NCI-H2107 treated with DMSO at 0.1 percent for 48 hours (cell line): Measurements from ENCODE around the gene TMEM134.
"Not testable (repeated sequence)": the region's sequence is repeated elsewhere in the genome, so short reads cannot be mapped to it uniquely, and the experiment has no call there.

Experiments
- DNase-seq: peaks from one replicate; lab custom pipeline; 2025; ENCODE audit not compliant: unreplicated experiment; lab: John Stamatoyannopoulos, UW

The TMEM134 gene

GRCh38 chr11:67428052-67429001, 40.7 kb downstream of the TMEM134 start, which contains the start of gene RPS6KB2:
Gene RPS6KB2, plus strand, starts transcription at chr11:67428494. Its CDS starts 52 bp downstream, at chr11:67428546.
- DNase-seq, result peak; percentile 89

DNA sequence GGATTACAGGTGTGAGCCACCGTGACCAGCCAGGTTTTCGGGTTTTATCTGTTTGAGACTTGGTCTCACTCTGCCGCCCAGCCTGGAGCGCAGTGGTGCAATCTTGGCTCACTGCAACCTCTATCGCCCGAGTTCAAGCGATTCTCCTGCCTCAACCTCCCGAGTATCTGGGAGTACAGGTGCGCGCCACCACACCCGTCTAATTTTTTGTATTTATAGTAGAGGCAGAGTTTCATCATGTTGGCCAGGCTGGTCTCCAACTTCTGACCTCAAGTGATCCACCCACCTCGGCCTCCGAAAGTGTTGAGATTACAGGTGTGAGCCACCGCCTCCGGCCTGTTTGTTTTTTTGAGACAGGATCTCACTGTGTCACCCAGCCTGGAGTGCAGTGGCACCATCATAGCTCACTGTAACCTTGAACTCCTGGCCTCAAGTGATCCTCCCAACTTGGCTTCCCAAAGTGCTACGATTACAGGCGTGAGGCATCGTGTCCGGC, 41.6 kb downstream of the TMEM134 start:
- not testable (repeated sequence) for DNase-seq

DNA sequence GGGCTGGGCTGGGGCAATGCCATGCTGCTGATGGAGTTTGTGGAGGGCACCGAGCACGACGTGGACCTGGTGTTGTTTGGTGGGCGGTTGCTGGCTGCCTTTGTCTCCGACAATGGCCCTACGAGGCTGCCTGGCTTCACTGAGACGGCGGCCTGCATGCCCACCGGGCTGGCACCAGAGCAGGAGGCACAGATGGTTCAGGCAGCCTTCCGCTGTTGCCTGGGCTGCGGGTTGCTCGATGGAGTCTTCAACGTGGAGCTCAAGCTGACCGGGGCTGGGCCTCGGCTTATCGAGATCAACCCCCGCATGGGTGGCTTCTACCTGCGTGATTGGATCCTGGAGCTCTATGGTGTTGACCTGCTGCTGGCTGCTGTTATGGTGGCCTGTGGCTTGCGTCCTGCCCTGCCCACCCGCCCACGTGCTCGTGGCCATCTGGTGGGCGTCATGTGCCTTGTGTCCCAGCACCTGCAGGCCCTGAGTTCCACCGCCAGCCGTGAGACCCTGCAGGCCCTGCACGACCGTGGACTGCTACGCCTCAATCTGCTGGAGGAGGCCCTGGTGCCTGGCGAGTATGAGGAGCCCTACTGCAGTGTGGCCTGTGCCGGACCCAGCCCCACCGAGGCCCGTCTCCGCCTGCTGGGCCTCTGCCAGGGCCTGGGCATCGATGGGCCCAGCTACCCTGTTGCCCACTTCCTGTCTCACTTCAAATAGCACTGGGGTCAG, 45.0 kb downstream of the TMEM134 start:
- DNase-seq, result no peak

DNA sequence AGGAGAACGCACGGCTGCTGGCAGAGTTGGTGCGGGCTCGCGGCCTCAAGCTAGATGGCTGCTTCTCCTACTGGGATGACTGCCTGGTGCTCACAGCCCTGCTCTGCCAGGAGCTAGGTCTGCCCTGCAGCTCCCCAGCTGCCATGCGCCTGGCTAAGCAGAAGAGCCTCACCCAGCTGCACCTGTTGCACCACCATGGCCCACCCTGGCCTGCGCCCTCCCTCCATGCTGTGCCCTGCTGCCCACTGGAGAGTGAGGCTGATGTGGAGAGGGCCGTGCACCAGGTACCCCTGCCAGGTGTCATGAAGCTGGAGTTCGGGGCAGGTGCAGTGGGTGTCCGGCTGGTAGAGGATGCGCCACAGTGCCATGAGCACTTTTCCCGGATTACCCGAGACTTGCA, 45.6 kb downstream of the TMEM134 start:
- DNase-seq, result no peak

DNA sequence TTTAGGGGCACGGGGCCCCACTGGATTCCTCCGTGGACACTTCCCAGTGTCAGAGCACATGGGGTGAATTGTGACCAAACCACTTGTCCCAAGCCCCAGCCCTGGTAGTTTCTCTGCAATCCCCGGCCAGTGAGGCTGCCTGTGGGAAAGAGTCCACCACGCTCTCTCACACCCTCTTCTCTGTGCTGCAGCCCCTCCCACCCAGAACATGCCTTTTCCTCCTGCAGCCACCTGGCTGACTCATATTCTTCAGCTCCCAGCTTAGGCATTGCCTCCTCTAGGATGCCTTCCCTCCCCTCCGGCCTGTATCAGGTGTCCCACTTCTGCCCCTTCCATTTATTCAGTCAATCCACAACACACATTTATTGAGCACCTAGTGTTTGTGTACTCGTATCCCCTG, 46.2 kb downstream of the TMEM134 start:
- no peak for DNase-seq

DNA sequence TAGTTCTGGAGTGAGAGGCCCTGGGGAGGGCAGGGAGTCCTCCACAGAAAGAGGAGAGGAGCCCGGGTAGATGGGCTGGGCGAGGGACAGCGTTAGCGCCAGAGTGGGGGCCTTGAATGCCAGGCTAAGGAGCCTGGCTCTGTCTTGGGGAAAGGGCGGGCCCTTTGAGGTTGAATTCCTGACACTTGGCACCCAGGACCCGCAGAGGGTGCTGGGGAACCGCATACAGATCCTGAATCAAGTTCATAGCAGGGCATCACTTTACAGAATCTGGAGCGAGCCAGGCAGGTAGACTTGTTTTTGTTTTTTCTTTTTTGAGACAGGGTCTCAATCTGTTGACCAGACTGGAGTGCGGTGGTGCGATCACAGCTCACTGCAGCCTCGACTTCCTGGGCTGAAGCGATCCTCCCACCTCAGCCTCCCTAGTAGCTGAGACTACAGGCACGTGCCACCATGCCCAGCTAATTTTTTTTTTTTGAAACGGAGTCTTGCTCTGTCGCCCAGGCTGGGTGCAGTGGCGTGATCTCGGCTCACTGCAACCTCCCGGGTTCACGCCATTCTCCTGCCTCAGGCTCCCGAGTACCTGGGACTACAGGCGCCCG, 47.5 kb downstream of the TMEM134 start:
- DNase-seq, result no peak

- DNase-seq, result peak; percentile 63
Observed at GRCh38 chr11:67420646-67421429, 48.2 kb downstream of the TMEM134 start.

DNA sequence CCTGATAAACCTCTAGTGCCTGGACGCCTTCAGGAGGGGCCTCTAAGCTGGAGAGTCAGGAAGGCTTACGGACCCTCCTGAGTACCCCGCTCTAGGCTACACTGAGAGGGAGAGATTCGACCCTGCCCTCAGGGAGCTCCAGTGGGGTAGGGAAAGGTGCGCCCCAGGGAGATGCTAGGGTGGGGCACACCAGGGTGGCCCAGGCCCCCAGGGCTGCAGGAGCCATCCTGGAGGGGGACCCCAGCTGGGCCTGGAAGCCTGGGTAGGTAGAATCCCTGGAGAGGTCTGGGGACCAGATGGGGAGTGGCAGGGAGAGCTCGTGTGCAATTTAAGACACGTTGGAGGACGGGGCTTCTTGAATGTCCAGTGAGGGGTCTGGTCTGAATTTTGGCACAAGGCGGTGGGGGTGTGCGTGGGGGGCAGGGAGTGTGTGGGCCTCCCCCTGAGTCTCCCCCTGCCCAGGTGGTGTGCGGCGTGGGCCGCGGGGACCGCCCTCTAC, 48.9 kb downstream of the TMEM134 start:
- no peak for DNase-seq

GRCh38 chr11:67419325-67420049, 49.6 kb downstream of the TMEM134 start:
- DNase-seq, result no peak

DNA sequence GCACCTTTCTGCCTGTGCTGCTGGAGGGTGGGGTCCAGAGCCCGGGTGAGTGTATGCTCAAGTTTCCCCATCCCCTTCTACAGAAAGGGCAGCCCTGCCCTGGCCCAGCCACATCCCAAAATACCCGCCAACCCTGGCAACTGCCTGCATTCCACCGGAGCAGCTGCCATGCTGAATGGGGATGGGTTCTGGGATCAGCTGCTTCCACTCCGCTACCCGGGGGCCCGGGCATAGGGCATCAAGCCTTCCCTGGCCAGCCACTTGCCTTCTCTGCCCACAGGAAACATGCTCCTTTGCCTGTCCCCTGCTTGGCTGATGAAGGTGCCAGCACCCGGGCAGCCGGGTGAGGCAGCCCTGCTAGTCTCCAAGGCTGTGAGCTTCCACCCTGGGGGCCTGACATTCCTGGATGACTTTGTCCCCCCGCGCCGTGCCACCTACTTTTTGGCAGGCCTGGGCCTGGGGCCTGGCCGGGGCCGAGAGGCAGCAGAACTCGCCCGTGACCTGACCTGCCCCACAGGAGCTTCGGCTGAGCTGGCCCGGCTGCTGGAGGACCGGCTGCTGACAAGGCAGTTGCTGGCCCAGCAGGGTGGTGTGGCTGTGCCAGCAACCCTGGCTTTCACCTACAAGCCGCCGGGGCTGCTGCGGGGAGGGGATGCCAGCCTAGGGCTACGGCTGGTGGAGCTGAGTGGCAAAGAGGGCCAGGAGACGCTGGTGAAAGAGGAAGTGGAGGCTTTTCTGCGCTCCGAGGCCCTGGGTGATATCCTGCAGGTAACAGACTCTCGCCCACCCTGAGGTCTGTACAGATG, 50.4 kb downstream of the TMEM134 start:
- DNase-seq, result no peak

DNA sequence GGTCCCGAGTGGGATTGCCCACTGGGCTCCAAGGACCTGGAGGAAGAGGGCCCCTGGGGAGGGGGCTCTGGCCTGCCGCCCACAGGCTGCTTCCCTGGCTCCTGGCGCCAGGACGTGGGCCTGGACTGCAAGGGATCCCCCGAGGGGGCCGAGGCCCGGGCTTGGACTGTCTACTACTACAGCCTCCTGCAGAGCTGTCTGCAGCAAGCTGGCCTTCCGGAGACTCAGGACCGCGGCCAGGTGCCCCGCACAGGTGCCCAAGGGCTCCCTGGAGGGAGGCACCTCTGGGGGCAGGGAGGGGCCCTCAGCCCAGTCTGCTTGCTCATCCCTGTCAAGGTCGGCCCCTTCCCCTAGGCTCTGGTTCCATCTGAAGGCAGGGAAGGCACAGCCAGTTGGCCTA, 51.6 kb downstream of the TMEM134 start:
- DNase-seq, result no peak

DNA sequence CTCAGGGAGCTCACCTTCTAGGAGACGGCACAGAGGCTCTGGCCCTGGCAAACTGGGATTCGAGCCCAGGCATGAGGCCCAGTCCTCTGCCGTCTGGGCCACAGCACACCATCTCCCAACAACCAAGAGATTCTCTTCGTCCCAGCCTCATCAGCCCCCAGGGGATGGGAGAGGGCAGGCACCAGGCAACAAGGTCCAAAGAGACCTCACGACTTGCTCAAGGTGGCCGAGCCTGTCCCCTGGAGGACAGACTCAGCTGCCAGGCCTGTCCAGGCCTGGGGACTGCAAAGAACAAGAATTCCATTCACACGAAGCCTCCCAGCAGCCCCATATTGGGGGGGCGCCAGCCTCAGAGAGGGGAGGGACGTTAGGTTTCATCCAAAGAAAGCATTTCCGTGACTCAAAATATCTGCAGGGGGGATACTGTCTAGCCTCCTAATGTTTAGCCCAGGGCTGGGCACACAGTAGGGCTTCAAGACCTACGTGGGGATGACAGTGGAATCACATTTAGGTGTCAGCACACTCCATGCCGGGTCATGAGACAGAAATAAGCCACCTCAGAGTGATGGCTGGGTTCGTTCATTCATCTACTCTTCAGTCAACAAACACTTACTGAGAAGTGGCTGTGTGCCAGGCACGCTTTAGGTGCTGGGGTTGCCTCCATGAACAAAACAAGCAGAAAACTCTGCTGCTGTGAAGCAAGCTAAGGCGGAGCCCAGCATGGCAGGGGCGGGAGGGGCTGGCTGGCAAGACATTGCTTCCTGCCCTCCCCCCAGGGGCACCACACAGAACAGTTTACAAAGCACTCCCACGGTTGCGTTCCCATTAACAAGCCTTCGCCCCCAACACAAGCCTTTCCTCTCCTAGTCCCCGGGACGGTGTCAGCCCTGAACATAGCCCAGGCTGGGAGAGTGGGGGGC, 52.4 kb downstream of the TMEM134 start:
- DNase-seq, result no peak

DNA sequence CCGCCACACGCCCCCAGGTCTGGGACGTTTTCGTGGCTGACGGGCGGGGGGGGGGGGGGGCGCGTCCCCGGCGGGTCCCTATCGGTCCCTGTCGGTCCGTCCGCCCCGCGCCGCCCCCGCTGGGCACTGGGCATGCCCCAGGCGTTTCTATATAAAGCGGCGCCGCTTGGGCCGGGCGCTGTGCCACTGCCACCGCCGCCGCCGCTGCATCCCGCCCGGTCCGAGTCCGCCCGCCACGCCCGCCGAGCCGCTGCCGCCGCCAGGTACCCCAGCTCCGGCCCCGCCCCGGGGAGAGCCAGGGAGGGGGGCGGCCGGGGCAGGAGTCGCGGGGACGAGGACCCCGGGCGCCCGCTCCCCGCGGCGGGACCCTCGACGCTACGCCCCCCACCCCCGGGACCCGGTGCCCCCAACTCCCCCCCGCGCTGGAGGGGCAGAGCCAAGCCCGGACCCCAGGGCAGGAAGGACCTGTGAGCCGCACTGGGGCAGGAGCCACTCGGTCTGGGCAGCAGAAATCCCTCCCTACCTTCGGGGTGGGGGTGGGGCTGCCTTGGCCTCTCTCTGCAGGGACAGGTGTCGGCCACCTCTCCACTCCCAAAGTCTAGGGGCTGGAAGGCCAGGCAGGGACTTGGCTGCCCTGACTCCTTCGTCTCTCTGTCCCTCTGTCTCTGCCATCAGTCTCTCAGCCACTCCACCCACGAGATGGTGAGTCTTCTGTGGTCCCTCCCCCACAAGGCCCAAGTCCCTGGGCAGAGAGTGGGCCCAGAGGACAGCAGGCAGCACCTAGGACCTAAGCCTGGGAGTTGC, 53.3 kb downstream of the TMEM134 start, which contains the start of gene CARNS1:
Gene CARNS1 (plus strand): TSS at position 178 of the 804 bp plus-strand sequence. CDS start 522 bp downstream, at position 700.
- no peak for DNase-seq

- DNase-seq, result no peak
Observed at GRCh38 chr11:67413266-67413849, 55.7 kb downstream of the TMEM134 start.

GRCh38 chr11:67412495-67413179, 56.4 kb downstream of the TMEM134 start:
- no peak for DNase-seq

DNA sequence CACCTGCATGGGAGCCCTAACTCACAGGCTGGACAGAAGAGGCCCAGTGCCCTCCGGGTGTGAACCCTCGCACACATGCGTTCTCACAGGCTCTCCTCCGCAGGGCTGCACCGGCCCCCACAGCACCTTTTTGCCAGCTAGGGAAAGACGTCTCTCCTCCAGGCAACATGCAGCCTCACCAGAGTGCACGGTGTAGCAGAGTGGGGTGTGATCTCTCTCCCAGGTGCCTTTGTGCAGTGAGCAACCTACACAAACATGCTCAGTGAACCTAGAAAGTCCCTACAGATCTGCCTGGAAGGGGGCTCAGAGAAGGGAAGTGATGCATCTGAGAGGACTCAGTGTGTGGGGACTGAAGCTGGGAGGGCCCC, 57.3 kb downstream of the TMEM134 start:
- DNase-seq, result no peak
